ENCODE measurements around the gene TMTC2.

TMTC2 gene

DNA sequence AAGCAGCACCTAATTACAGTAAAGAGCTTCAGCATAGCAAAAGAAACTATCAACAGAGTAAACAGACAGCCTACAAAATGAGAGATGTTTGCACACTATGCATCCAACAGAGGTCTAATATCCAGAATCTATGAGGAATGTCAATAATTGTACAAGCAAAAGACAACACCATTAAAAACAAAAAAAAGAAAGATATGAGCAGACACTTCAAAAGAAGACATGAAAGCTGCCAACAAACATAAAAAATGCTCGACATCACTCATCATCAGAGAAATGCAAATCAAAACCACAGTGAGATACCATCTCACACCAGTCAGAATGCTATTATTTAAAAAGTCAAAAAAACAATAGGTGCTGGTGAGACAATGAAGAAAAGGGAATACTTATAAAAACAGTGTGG lies 273.1 kb downstream of the TMTC2 start:
- TF ChIP-seq ZBTB7A (IDR thresholded peaks at IDR 0.05; ENCODE audit: low read depth) (no peak), CREB1 (IDR thresholded peaks at IDR 0.05; ENCODE audit: low read depth) (no peak), NFIC (IDR thresholded peaks at IDR 0.05) (no peak), EGR1 (IDR thresholded peaks at IDR 0.05) (no peak), USF1 (IDR thresholded peaks at IDR 0.05) (no peak), CEBPB (IDR thresholded peaks at IDR 0.05) (no peak), FOXM1 (IDR thresholded peaks at IDR 0.05; ENCODE audit: borderline replicate concordance, low read depth) (no peak), TEAD4 (IDR thresholded peaks at IDR 0.05) (no peak), YY1 (IDR thresholded peaks at IDR 0.05; ENCODE audit: low read depth) (no peak)
- TF ChIP-seq, protein P1, sequence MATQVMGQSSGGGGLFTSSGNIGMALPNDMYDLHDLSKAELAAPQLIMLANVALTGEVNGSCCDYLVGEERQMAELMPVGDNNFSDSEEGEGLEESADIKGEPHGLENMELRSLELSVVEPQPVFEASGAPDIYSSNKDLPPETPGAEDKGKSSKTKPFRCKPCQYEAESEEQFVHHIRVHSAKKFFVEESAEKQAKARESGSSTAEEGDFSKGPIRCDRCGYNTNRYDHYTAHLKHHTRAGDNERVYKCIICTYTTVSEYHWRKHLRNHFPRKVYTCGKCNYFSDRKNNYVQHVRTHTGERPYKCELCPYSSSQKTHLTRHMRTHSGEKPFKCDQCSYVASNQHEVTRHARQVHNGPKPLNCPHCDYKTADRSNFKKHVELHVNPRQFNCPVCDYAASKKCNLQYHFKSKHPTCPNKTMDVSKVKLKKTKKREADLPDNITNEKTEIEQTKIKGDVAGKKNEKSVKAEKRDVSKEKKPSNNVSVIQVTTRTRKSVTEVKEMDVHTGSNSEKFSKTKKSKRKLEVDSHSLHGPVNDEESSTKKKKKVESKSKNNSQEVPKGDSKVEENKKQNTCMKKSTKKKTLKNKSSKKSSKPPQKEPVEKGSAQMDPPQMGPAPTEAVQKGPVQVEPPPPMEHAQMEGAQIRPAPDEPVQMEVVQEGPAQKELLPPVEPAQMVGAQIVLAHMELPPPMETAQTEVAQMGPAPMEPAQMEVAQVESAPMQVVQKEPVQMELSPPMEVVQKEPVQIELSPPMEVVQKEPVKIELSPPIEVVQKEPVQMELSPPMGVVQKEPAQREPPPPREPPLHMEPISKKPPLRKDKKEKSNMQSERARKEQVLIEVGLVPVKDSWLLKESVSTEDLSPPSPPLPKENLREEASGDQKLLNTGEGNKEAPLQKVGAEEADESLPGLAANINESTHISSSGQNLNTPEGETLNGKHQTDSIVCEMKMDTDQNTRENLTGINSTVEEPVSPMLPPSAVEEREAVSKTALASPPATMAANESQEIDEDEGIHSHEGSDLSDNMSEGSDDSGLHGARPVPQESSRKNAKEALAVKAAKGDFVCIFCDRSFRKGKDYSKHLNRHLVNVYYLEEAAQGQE (IDR thresholded peaks at IDR 0.05; ENCODE audit: low read depth): no peak
- TF ChIP-seq, protein P2, sequence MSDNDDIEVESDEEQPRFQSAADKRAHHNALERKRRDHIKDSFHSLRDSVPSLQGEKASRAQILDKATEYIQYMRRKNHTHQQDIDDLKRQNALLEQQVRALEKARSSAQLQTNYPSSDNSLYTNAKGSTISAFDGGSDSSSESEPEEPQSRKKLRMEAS (IDR thresholded peaks at IDR 0.05): no peak

DNA sequence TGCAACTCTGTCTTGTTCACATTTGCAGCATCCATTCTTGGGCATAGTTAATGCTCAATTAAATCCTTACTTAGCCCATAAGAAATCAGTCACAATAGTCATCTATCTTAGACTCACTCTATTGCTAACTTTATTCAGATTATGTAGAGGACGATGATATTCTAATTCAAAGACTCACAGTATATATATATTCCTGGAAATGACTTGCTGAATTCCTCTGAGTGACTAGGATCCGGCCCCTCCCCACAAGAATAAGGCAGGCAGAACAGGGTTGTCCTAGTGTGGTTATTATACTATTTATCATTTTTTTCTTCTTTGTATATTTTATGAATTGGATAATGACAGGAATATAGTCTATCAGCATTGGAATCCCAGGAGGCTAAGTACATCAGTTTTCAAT lies 275.1 kb downstream of the TMTC2 start:
- no peak for TF ChIP-seq CREB1 (IDR thresholded peaks at IDR 0.05; ENCODE audit: low read depth)
- TF ChIP-seq TAF1 (IDR thresholded peaks at IDR 0.05; ENCODE audit: low read depth): no peak
- no peak for TF ChIP-seq EGR1 (IDR thresholded peaks at IDR 0.05)
- TF ChIP-seq EP300 (IDR thresholded peaks at IDR 0.05; ENCODE audit: borderline replicate concordance): no peak
- no peak for TF ChIP-seq ZBTB7A (IDR thresholded peaks at IDR 0.05; ENCODE audit: low read depth)
- TF ChIP-seq, protein P1 (IDR thresholded peaks at IDR 0.05; ENCODE audit: low read depth): no peak
- no peak for TF ChIP-seq TCF12 (IDR thresholded peaks at IDR 0.05; ENCODE audit: low read depth)
- TF ChIP-seq YY1 (IDR thresholded peaks at IDR 0.05; ENCODE audit: low read depth): no peak
- no peak for TF ChIP-seq USF1 (IDR thresholded peaks at IDR 0.05)
- no peak for TF ChIP-seq NFIC (IDR thresholded peaks at IDR 0.05)
- TF ChIP-seq RAD21 (IDR thresholded peaks at IDR 0.05; ENCODE audit: low read depth): no peak
- TF ChIP-seq, protein P2 (IDR thresholded peaks at IDR 0.05): no peak
- no peak for TF ChIP-seq CEBPB (IDR thresholded peaks at IDR 0.05)
- TF ChIP-seq FOXM1 (IDR thresholded peaks at IDR 0.05; ENCODE audit: borderline replicate concordance, low read depth): no peak
- no peak for TF ChIP-seq TEAD4 (IDR thresholded peaks at IDR 0.05)

GRCh38 chr12:82963956-82964355 lies 277.2 kb downstream of the TMTC2 start:
- TF ChIP-seq EGR1 (IDR thresholded peaks at IDR 0.05): no peak
- TF ChIP-seq ZBTB7A (IDR thresholded peaks at IDR 0.05; ENCODE audit: low read depth): no peak
- TF ChIP-seq TAF1 (IDR thresholded peaks at IDR 0.05; ENCODE audit: low read depth): no peak
- TF ChIP-seq RAD21 (IDR thresholded peaks at IDR 0.05; ENCODE audit: low read depth): no peak
- no peak for TF ChIP-seq TEAD4 (IDR thresholded peaks at IDR 0.05)
- no peak for TF ChIP-seq TCF12 (IDR thresholded peaks at IDR 0.05; ENCODE audit: low read depth)
- no peak for TF ChIP-seq FOXM1 (IDR thresholded peaks at IDR 0.05; ENCODE audit: borderline replicate concordance, low read depth)
- TF ChIP-seq, protein P1 (IDR thresholded peaks at IDR 0.05; ENCODE audit: low read depth): no peak
- no peak for TF ChIP-seq YY1 (IDR thresholded peaks at IDR 0.05; ENCODE audit: low read depth)
- TF ChIP-seq NFIC (IDR thresholded peaks at IDR 0.05): no peak
- no peak for TF ChIP-seq CEBPB (IDR thresholded peaks at IDR 0.05)
- no peak for TF ChIP-seq USF1 (IDR thresholded peaks at IDR 0.05)
- TF ChIP-seq CREB1 (IDR thresholded peaks at IDR 0.05; ENCODE audit: low read depth): no peak
- TF ChIP-seq, protein P2 (IDR thresholded peaks at IDR 0.05): no peak
- TF ChIP-seq EP300 (IDR thresholded peaks at IDR 0.05; ENCODE audit: borderline replicate concordance): no peak

- no peak for TF ChIP-seq CEBPB (IDR thresholded peaks at IDR 0.05)
- no peak for TF ChIP-seq CREB1 (IDR thresholded peaks at IDR 0.05; ENCODE audit: low read depth)
- no peak for TF ChIP-seq YY1 (IDR thresholded peaks at IDR 0.05; ENCODE audit: low read depth)
- no peak for TF ChIP-seq EGR1 (IDR thresholded peaks at IDR 0.05)
- no peak for TF ChIP-seq ZBTB7A (IDR thresholded peaks at IDR 0.05; ENCODE audit: low read depth)
- TF ChIP-seq FOXM1 (IDR thresholded peaks at IDR 0.05; ENCODE audit: borderline replicate concordance, low read depth): no peak
- no peak for TF ChIP-seq NFIC (IDR thresholded peaks at IDR 0.05)
- TF ChIP-seq TEAD4 (IDR thresholded peaks at IDR 0.05): no peak
- no peak for TF ChIP-seq EP300 (IDR thresholded peaks at IDR 0.05; ENCODE audit: borderline replicate concordance)
- TF ChIP-seq TCF12 (IDR thresholded peaks at IDR 0.05; ENCODE audit: low read depth): no peak
- TF ChIP-seq, protein P1 (IDR thresholded peaks at IDR 0.05; ENCODE audit: low read depth): no peak
- TF ChIP-seq TAF1 (IDR thresholded peaks at IDR 0.05; ENCODE audit: low read depth): no peak
- TF ChIP-seq, protein P2 (IDR thresholded peaks at IDR 0.05): no peak
- TF ChIP-seq RAD21 (IDR thresholded peaks at IDR 0.05; ENCODE audit: low read depth): no peak
- TF ChIP-seq USF1 (IDR thresholded peaks at IDR 0.05): no peak
Measured at GRCh38 chr12:82964446-82964845, 277.7 kb downstream of the TMTC2 start.
